ENCODE data around the gene ARHGDIB. TPM values are rescaled to one million over a fixed set of nuclear protein-coding genes. Genes with fewer than 3 reads are reported as not detected.

Gene ARHGDIB
- total RNA-seq, 1 experiment from 2014 or later: 7.7 TPM

- Mint-ChIP-seq H3K27ac (ENCODE audit: low read depth, unreplicated experiment) (no peak overlapping the region), H3K36me3 (ENCODE audit: insufficient read depth, unreplicated experiment) (no peaks in the 10 kb centered on the region), H3K9me3 (ENCODE audit: unreplicated experiment) (no peaks in the 10 kb centered on the region), H3K4me3 (ENCODE audit: unreplicated experiment) (no peak overlapping the region), H3K4me1 (ENCODE audit: insufficient read depth, unreplicated experiment) (no peaks in the 10 kb centered on the region), H3K27me3 (ENCODE audit: insufficient read depth, unreplicated experiment) (no peaks in the 10 kb centered on the region)
- ChIA-PET CTCF (interaction anchor here (0.7 to 0.9 kb wide), 2 partner anchors 10 to 73 kb away, joined by 3 read pairs; no protein-coding TSS in a partner anchor), POLR2A (interaction anchor here (0.5 to 0.6 kb wide), 2 partner anchors 68 to 124 kb away, joined by 3 read pairs; no protein-coding TSS in a partner anchor)
- no peak for DNase-seq (ENCODE audit: unreplicated experiment)
- no TSS peak for BruUV-seq (replicated peaks)
- no peak for TF ChIP-seq CTCF (IDR thresholded peaks at IDR 0.05; ENCODE audit: unreplicated experiment)
- intact Hi-C loops (cut with micrococcal nuclease): no loop called here
Observed at GRCh38 chr12:14921218-14921617, 40.2 kb downstream of the ARHGDIB start.

GRCh38 chr12:14920475-14921126, 40.8 kb downstream of the ARHGDIB start:
- Mint-ChIP-seq H3K4me3 (ENCODE audit: unreplicated experiment) (no peak overlapping the region), H3K27ac (ENCODE audit: low read depth, unreplicated experiment) (no peak overlapping the region), H3K4me1 (ENCODE audit: insufficient read depth, unreplicated experiment) (no peaks in the 10 kb centered on the region), H3K27me3 (ENCODE audit: insufficient read depth, unreplicated experiment) (no peaks in the 10 kb centered on the region), H3K9me3 (ENCODE audit: unreplicated experiment) (no peaks in the 10 kb centered on the region), H3K36me3 (ENCODE audit: insufficient read depth, unreplicated experiment) (no peaks in the 10 kb centered on the region)
- ChIA-PET CTCF (interaction anchor here (0.7 to 0.9 kb wide), 2 partner anchors 10 to 73 kb away, joined by 3 read pairs; no protein-coding TSS in a partner anchor), POLR2A (interaction anchor here (0.6 kb wide), 1 partner anchor 125 kb away, joined by 3 read pairs; no protein-coding TSS in a partner anchor)
- BruUV-seq (replicated peaks): no TSS peak
- intact Hi-C loops (cut with micrococcal nuclease): no loop called here
- no peak for TF ChIP-seq CTCF (IDR thresholded peaks at IDR 0.05; ENCODE audit: unreplicated experiment)
- no peak for DNase-seq (ENCODE audit: unreplicated experiment)

GRCh38 chr12:14919455-14919854, 41.9 kb downstream of the ARHGDIB start:
- no peak for DNase-seq (ENCODE audit: unreplicated experiment)
- Mint-ChIP-seq H3K9me3 (ENCODE audit: unreplicated experiment) (no peaks in the 10 kb centered on the region), H3K27me3 (ENCODE audit: insufficient read depth, unreplicated experiment) (no peaks in the 10 kb centered on the region), H3K36me3 (ENCODE audit: insufficient read depth, unreplicated experiment) (no peaks in the 10 kb centered on the region), H3K4me3 (ENCODE audit: unreplicated experiment) (no peak overlapping the region), H3K4me1 (ENCODE audit: insufficient read depth, unreplicated experiment) (no peaks in the 10 kb centered on the region), H3K27ac (ENCODE audit: low read depth, unreplicated experiment) (no peak overlapping the region)
- ChIA-PET POLR2A (no interaction called here), CTCF (no interaction called here)
- intact Hi-C loops (cut with micrococcal nuclease): no loop called here
- no TSS peak for BruUV-seq (replicated peaks)
- no peak for TF ChIP-seq CTCF (IDR thresholded peaks at IDR 0.05; ENCODE audit: unreplicated experiment)

GRCh38 chr12:14915736-14916135, 45.7 kb downstream of the ARHGDIB start:
- Mint-ChIP-seq H3K36me3 (ENCODE audit: insufficient read depth, unreplicated experiment) (no peaks in the 10 kb centered on the region), H3K9me3 (ENCODE audit: unreplicated experiment) (no peaks in the 10 kb centered on the region), H3K4me3 (ENCODE audit: unreplicated experiment) (no peak overlapping the region), H3K27ac (ENCODE audit: low read depth, unreplicated experiment) (no peak overlapping the region), H3K4me1 (ENCODE audit: insufficient read depth, unreplicated experiment) (peaks cover 6% of the 10 kb centered on the region), H3K27me3 (ENCODE audit: insufficient read depth, unreplicated experiment) (no peaks in the 10 kb centered on the region)
- POLR2A ChIA-PET: interaction anchor here (1.2 to 1.3 kb wide), 2 partner anchors 17 to 38 kb away, joined by 4 to 5 read pairs; no protein-coding TSS in a partner anchor
- intact Hi-C loops (cut with micrococcal nuclease): no loop called here
- BruUV-seq (replicated peaks): no TSS peak
- CTCF ChIA-PET: interaction anchor here (0.5 kb wide), 1 partner anchor 105 kb away, joined by 3 read pairs; no protein-coding TSS in a partner anchor
- no peak for DNase-seq (ENCODE audit: unreplicated experiment)
- TF ChIP-seq CTCF (IDR thresholded peaks at IDR 0.05; ENCODE audit: unreplicated experiment): no peak

All from MCF 10A (cell line).